Activated T-cell treated with anti-CD3 and anti-CD28 coated beads, Interleukin-2, amount 50 U/mL, for 72 hours (primary cell): Measurements from ENCODE around the gene CP. TPM values are rescaled to one million over a fixed set of nuclear protein-coding genes. Genes with fewer than 3 reads are reported as not detected.
A peak's percentile ranks its signal among the peaks of the same experiment; 100 is the strongest.

ENCODE experiments used
- ATAC-seq, 2 donors: fragments of 150-1000 bp; cut with Tn5 transposase; replicated peaks in 1 of 2; 2 replicates each; pipeline ENCODE4 v1.10.0; 2021; ENCODE audit warnings: moderate library complexity in 2 of 2, mild to moderate bottlenecking in 1 of 2
- DNase-seq, 2 donors: peaks; one replicate each; pipeline ENCODE4 v3.0.0; 2021 to 2022; ENCODE audit warnings: mixed read lengths in 1 of 2
- H3K27ac Mint-ChIP-seq: one replicate; pipeline ENCODE4 v1.8.0; 2022; ENCODE audit warnings: mild to moderate bottlenecking, moderate library complexity, mixed read lengths
- H3K27me3 Mint-ChIP-seq: one replicate; pipeline ENCODE4 v1.8.0; 2022; ENCODE audit warnings: low read depth, mixed read lengths
- H3K36me3 Mint-ChIP-seq, 2 donors: one replicate each; pipeline ENCODE4 v1.8.0; 2022; ENCODE audit warnings: mixed read lengths in 2 of 2, mild to moderate bottlenecking in 1 of 2; ENCODE audit not compliant: insufficient read depth in 2 of 2
- H3K4me1 Mint-ChIP-seq: one replicate; pipeline ENCODE4 v1.8.0; 2022; ENCODE audit warnings: low read depth, mixed read lengths
- H3K4me3 Mint-ChIP-seq, 2 donors: one replicate each; pipeline ENCODE4 v1.8.0; 2022; ENCODE audit warnings: mild to moderate bottlenecking in 2 of 2, mixed read lengths in 2 of 2, moderate library complexity in 2 of 2
- H3K9me3 Mint-ChIP-seq, 2 donors: one replicate each; pipeline ENCODE4 v1.8.0; 2022; ENCODE audit warnings: mixed read lengths in 2 of 2
- total RNA-seq, 2 donors: library from RNA; stranded (reverse); gene quantifications; one replicate each; pipeline ENCODE4 v1.2.3, GENCODE V29; 2022

CP gene
- total RNA-seq = not detected

DNA sequence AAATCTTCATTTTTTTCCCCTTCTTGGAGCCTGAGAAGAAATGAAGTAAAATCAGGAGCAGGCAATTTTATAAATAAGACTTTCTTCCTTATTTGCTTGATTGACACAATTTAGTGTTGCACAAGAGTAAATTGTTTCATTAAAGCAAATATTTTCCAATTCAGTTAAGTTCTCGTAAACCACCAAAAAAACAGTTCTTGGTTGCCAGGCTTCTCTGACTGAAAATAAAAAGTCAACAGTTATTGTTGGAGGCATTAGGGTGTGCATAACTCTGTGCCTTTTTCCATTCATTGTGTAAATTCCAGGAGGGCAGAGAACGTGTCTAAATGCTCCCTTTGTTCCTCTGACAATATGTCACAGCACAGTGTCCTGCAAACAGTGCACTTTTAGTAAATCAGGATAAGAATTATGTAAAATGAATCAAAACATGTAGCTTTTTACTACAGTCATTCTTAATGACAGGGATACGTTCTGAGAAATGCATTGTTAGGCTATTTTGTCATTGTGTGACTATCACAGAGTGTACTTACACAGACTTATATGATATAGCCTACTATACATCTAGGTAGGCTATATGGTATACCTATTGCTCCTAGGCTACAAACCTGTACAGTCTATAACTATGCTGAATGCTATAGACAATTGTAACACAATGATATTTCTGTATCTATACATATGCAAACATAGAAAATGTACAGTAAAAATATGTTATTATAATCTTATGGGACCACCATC, at the start of gene CP:
Gene CP (minus strand): TSS at position 47 of the 735 bp plus-strand sequence. CDS start 37 bp downstream, at position 10.
- Mint-ChIP-seq H3K4me1 (peaks cover 21% of the 10 kb centered on the region), H3K36me3 (peaks cover 2% of the 10 kb centered on the region in 2 donors), H3K27ac (no peak within 1 kb of the TSS), H3K4me3 (no peak within 1 kb of the TSS), H3K27me3 (peaks cover 10% of the 10 kb centered on the region), H3K9me3 (no peaks in the 10 kb centered on the region)
- DNase-seq (no peak), ATAC-seq (no peak)

DNA sequence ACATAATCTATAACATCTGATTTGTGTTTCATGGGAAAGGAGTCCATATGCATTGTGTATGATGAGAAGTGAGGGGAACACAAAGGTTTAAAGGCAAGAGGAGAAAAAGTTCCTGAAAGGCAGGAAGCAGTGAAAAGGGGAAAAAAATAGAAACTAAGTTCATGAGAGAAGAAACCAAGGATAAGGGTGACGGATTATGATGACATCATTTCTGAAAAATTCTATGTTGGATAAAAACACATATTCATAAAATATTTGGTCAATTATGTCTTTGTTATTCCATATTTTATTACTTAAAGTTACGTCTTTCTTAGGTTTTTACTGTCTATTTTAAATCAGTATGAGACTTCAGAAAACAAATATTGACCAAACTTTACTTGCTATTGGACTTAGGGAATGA, 48.6 kb upstream of the CP start:
- DNase-seq = no peak
- Mint-ChIP-seq H3K27ac (no peak overlapping the region), H3K4me3 (no peak overlapping the region), H3K36me3 (no peaks in the 10 kb centered on the region), H3K4me1 (no peaks in the 10 kb centered on the region), H3K9me3 (no peaks in the 10 kb centered on the region), H3K27me3 (no peaks in the 10 kb centered on the region)
- ATAC-seq = no peak

DNA sequence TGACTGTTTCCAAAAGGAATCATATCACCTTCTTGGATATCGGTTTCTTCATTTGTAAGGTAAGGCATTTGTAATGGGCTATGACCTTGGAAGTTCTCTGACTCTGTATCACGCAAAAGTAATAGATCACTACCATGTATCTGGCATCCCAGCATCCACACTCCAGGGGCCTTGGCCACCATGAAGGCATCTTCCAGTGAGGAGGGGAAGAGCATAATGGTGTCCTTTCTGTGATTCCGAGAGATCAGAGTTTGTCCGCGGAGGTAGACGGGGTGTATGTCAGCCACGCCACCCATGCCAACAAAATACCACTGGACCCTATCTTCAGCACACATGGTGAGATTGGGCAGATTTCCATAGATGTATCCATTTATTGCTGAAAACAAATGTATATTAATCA, 48.1 kb upstream of the CP start:
- Mint-ChIP-seq H3K4me1 (no peaks in the 10 kb centered on the region), H3K27ac (no peak overlapping the region), H3K9me3 (no peaks in the 10 kb centered on the region), H3K36me3 (no peaks in the 10 kb centered on the region), H3K4me3 (no peak overlapping the region), H3K27me3 (no peaks in the 10 kb centered on the region)
- ATAC-seq (no peak), DNase-seq (no peak)

DNA sequence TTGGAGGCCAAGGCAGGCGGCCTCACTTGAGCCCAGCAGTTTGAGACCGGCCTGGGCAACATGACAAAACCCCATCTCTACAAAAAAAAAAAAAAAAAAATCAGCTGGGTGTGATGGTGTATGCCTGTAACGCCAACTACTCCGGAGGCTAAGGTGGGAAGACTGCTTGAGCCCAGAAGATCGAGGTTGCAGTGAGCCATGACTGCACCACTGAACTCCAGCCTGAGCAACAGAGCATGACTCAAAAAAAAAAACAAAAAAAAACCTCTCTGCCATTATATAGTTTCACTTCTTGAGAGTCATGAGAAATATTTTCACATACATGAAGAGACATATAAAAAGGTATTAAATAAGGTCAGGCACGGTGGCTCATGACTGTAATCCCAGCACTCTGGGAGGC, 45.9 kb upstream of the CP start:
- H3K9me3 Mint-ChIP-seq = no peaks in the 10 kb centered on the region
- DNase-seq (no peak), ATAC-seq (no peak)
- H3K27me3 Mint-ChIP-seq = no peaks in the 10 kb centered on the region
- no peaks in the 10 kb centered on the region for H3K36me3 Mint-ChIP-seq
- no peaks in the 10 kb centered on the region for H3K4me1 Mint-ChIP-seq
- H3K4me3 Mint-ChIP-seq = no peak overlapping the region
- H3K27ac Mint-ChIP-seq = no peak overlapping the region

DNA sequence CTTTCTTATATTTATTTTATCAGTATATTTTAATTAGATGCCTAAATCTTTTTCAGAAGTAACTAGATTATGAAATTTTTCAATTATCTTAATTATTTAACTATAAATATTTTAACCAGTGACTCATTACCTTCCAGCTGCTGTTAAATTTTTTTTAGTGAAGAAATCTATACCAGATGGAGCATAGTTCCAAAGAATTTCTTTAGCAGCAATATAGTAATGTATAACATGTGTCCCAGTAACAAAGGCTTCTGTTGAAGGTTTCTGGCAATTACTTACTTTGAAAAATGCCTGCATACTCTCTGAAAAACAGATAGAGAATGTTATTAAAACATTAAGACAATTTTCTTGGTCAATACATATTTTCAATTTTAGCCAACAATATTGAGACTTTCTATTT, 45.1 kb upstream of the CP start:
- Mint-ChIP-seq H3K4me1 (no peaks in the 10 kb centered on the region), H3K27ac (no peak overlapping the region), H3K9me3 (no peaks in the 10 kb centered on the region), H3K4me3 (no peak overlapping the region), H3K27me3 (no peaks in the 10 kb centered on the region), H3K36me3 (no peaks in the 10 kb centered on the region)
- DNase-seq (no peak), ATAC-seq (no peak)

DNA sequence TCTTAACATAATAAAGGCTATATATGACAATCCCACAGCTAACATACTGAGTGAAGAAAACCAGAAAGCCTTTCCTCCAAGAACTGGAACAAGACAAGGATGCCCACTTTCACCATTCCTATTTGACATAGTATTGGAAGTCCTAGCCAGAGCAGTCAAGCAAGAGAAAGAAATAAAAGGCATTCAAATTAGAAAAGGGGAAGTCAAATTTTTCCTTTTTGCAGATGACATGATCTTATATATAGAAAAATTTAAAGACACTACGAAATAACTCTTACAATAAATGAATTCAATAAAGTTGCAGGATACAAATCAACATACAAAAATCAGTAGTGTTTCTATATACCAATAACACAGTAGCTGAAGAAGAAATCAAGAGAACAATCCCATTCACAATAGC, 42.2 kb upstream of the CP start:
- Mint-ChIP-seq H3K4me1 (no peaks in the 10 kb centered on the region), H3K27ac (no peak overlapping the region), H3K4me3 (no peak overlapping the region), H3K27me3 (no peaks in the 10 kb centered on the region), H3K9me3 (no peaks in the 10 kb centered on the region), H3K36me3 (no peaks in the 10 kb centered on the region)
- DNase-seq (no peak), ATAC-seq (no peak)

DNA sequence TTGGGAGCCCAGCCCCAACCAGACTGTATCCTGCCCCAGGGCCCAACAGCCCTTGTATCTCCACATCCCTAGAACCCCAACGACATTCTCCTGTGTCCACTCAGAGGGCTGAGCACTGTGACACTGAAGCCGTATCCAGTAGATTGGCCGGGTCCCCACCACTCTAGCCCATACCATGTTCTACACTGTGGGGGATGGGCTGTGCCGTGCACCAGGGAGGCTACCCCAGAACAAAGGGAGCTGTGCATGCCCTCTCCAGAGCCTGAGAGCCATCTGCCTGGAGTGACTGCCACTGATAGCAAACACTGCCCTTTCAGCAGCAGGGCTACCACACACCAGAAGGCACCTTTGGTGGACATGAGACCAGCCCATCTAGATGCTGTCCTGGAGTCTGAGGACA, 37.1 kb upstream of the CP start:
- Mint-ChIP-seq H3K9me3 (no peaks in the 10 kb centered on the region), H3K4me3 (no peak overlapping the region), H3K27me3 (no peaks in the 10 kb centered on the region), H3K36me3 (no peaks in the 10 kb centered on the region), H3K27ac (no peak overlapping the region), H3K4me1 (no peaks in the 10 kb centered on the region)
- ATAC-seq = no peak
- no peak for DNase-seq

DNA sequence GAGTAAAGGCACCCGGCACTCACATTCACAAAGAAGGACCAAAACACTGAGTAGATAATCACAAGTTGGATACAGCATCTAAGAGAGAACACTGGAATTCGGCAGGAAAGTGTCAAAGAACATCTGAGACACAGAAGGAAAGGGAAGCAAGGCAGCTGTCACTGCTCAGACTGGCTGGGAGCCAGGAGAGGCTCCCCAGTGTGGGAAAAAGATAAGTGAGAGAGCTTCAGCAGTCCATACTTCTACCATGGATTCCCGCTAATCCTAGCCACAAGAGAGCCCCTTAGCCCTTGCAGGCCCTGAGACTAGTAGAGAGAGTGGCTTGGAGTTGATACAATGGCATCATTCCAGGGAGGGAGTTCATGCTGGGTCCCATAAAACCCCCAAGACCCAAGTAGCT, 36.7 kb upstream of the CP start:
- no peaks in the 10 kb centered on the region for H3K27me3 Mint-ChIP-seq
- no peaks in the 10 kb centered on the region for H3K36me3 Mint-ChIP-seq
- ATAC-seq (no peak), DNase-seq (no peak)
- no peak overlapping the region for H3K4me3 Mint-ChIP-seq
- no peaks in the 10 kb centered on the region for H3K9me3 Mint-ChIP-seq
- no peaks in the 10 kb centered on the region for H3K4me1 Mint-ChIP-seq
- no peak overlapping the region for H3K27ac Mint-ChIP-seq

DNA sequence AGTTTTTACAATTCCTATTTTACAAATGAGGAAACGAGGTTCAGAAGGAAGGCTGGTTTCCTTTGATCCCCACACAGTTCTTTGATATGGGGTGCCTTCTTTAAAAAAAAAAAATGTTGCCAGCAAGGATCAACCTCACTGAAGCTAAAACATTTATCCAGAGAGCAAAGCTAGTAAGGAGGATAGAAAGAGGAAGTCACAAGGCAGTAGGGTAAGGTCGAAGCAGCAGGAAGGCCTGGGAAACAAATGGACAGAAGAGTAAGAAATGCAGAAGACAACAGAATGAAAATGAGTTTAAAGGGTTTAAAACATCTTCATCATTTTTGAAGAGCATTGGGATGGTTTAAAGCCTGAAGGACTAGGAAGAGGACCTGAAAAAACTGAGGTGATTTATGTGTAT, 30.6 kb upstream of the CP start:
- DNase-seq (no peak), ATAC-seq (no peak)
- no peak overlapping the region for H3K4me3 Mint-ChIP-seq
- H3K27ac Mint-ChIP-seq = no peak overlapping the region
- H3K9me3 Mint-ChIP-seq = no peaks in the 10 kb centered on the region
- H3K36me3 Mint-ChIP-seq = no peaks in the 10 kb centered on the region
- H3K27me3 Mint-ChIP-seq = no peaks in the 10 kb centered on the region
- peaks cover 12% of the 10 kb centered on the region for H3K4me1 Mint-ChIP-seq

DNA sequence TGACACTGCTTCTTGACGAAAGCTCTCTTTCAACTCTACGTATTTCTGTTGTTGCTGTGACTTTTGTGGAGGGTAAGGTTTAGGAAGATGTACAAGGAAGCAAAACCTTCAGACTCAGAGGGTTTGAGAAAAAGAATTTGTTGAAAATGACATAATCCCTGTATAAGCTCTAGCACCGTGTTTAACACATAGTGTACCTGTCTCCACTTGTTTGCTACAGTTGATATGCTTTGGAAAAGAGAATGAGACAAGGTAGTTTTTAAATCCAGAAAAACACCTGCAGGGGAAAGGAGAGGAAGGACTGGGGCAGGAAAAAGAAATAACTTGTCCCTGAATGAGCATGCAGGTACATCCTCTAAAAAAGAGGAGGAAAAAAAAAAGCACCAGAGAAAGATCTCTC, 29.6 kb upstream of the CP start:
- Mint-ChIP-seq H3K9me3 (no peaks in the 10 kb centered on the region), H3K27ac (no peak overlapping the region), H3K4me1 (peaks cover 16% of the 10 kb centered on the region), H3K4me3 (no peak overlapping the region), H3K27me3 (no peaks in the 10 kb centered on the region), H3K36me3 (no peaks in the 10 kb centered on the region)
- ATAC-seq (no peak), DNase-seq (no peak)

DNA sequence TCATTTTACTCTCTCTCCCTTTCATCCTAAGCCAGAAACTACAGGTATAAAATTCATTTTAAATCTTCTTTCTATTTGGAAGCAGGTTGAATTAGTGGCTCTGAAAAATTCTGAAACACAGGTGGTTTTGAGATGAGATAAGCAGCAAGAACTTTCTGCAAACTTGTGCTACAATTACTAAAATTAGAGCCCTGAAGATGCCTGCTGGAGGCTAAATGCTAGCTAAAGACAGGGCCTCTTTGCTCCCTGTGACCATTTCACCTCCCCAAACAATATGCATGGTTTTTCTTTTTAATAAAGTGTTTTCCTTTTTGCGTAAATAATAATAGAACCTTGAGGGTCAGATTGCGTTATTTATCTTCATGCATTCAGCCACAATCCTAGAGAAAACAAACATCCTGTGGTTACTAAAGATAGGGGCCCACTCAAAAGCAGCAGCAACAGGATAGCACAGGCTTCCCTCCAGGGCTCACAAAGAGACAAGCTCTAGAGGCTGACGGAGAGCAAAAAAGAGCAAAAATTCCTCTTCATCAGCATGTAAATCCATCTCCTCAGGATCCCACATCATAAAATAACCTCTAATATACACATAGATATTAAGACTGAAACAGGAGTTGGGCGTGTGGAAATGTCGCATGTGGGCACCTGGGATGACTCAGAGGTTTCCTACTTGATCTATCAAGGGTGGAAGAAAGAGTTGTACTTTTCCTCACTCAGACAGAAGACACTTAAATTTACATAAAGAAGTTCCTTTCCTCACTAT, 26.5 kb upstream of the CP start:
- ATAC-seq = peak; percentile 65 to 70
- Mint-ChIP-seq H3K4me1 (peaks cover 25% of the 10 kb centered on the region), H3K36me3 (no peaks in the 10 kb centered on the region), H3K4me3 (peak overlapping the region in 1 of 2 donors; percentile 40), H3K27ac (no peak overlapping the region), H3K27me3 (no peaks in the 10 kb centered on the region), H3K9me3 (no peaks in the 10 kb centered on the region)
- DNase-seq = peak; percentile 19 to 25

DNA sequence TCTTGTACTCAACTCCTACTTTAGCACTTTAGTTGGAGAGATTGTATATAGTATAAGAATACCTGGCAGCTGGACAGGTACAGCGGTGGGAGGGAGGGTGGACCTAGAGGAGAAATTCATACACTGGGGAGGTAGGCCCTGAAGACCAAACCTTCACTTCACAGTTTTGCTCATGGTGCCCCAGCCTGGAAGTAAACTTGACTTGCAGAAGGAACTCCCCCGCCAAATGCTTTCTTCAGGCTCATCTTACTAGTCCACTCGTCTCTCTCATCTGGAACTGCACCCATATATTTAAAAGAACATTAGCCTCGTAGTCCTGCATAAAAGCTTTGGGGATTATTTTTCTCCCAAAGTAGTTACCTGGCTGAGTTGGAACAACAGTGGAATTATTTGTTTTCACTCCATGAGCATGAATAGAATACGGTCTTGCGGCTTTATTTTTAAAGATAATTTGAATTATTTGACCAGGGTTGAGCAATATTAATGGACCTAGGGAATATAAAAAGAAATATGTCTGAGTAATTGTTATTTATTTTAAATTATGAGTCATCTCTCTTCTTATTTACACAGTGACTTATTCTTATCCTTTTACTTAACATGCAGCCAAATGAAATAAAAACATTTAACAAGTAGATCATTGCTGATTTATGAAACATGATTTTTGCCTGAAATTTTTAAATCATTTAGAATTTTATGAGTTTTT, 25.5 kb upstream of the CP start:
- peaks cover 25% of the 10 kb centered on the region for H3K4me1 Mint-ChIP-seq
- no peaks in the 10 kb centered on the region for H3K9me3 Mint-ChIP-seq

DNA sequence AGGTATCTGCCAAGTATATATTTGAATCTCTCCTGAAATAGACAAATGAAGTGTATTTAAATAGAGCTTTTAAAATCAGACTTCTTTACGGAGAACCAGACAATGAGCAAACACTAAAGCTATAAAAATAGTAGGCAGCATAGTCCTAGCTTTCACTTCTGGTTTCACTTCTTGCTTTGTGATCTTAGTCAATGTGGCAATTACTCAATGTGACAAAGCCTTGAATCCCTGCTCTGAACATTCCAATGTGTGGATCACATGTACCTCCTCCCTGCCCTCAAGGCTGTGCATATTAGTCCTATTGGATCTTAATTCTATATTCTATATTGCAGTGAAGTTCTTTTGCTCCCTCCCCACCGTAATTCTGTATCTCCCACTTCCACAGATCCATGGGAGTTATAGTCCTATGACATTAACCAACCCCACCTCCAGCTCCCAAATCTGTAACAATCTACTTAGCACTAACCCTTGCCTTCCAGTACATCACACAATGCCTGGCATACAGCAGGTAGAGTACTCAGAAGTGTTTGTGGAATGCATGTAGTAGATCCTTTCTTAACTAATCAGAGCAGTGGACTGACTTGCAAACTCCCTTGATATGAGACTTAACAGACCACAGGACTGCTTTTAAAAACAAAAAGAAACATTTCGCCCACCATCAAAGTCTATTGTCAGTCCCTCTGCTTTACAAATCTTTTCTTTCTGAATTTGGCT, 24.3 kb upstream of the CP start:
- ATAC-seq (peak; percentile 59 to 76), DNase-seq (no peak)
- H3K27ac Mint-ChIP-seq = no peak overlapping the region
- H3K4me1 Mint-ChIP-seq = peaks cover 25% of the 10 kb centered on the region
- H3K9me3 Mint-ChIP-seq = no peaks in the 10 kb centered on the region
- H3K36me3 Mint-ChIP-seq = no peaks in the 10 kb centered on the region
- H3K4me3 Mint-ChIP-seq = peak overlapping the region in 1 of 2 donors; percentile 63
- H3K27me3 Mint-ChIP-seq = no peaks in the 10 kb centered on the region

More for the DNA sequence above, 25.5 kb upstream of the CP start:
- Mint-ChIP-seq H3K4me3 (no peak overlapping the region), H3K27me3 (no peaks in the 10 kb centered on the region), H3K27ac (no peak overlapping the region), H3K36me3 (no peaks in the 10 kb centered on the region)
- DNase-seq = no peak
- ATAC-seq = no peak
